GM12874 (cell line): ENCODE data around the gene HOXC13.

Experiments
- TF ChIP-seq, protein P1 (sequence below): IDR thresholded peaks from 2 replicates; pipeline ENCODE4 v1.5.1; 2011; ENCODE audit warnings: low read depth, mild to moderate bottlenecking, control low read depth, low read length, moderate library complexity; ENCODE audit not compliant: insufficient read depth

HOXC13 gene

GRCh38 chr12:53924521-53925405, 13.9 kb upstream of the HOXC13 start:
- TF ChIP-seq, protein P1, sequence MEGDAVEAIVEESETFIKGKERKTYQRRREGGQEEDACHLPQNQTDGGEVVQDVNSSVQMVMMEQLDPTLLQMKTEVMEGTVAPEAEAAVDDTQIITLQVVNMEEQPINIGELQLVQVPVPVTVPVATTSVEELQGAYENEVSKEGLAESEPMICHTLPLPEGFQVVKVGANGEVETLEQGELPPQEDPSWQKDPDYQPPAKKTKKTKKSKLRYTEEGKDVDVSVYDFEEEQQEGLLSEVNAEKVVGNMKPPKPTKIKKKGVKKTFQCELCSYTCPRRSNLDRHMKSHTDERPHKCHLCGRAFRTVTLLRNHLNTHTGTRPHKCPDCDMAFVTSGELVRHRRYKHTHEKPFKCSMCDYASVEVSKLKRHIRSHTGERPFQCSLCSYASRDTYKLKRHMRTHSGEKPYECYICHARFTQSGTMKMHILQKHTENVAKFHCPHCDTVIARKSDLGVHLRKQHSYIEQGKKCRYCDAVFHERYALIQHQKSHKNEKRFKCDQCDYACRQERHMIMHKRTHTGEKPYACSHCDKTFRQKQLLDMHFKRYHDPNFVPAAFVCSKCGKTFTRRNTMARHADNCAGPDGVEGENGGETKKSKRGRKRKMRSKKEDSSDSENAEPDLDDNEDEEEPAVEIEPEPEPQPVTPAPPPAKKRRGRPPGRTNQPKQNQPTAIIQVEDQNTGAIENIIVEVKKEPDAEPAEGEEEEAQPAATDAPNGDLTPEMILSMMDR, result no peak

DNA sequence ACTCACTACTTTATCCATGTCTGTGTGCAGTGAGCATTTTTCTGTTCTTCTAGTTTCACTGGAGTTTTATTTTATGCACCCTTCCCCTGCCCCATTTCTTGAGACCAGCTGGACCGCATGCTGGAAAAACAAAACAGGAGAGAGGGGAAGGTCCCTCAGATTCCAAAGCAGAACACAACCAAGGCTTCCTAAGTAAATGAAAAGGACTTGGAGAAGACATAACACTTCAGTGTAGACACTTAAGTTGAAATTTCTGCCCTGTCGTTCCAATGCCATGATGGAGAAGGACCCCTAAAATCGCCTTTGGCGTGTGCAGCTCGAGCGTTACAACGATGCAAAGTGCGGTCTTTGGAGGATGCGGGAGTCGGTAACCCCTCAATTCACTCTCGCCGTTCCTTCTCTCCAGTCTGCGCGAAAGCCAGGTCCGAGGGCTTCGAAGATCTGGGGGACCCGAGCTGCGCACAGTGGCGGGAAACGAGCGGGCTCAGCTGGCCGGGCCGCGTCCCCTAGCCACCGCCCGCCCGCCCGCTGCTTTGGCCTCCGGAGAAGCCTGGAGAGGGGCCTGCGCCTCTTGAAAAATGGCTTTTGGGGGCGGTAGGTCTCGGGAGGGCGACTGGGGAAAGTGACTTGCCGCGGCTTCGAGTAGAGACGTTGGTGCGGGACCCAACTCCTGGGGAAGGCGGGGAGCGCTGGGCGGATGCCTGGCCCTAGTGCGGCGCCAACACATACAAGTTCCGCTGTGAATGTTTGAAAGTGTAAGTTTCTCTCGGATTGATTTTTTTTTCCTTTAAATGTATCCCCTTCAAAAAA, 11.2 kb upstream of the HOXC13 start:
- TF ChIP-seq, protein P1, result no peak

GRCh38 chr12:53928054-53928835, 10.4 kb upstream of the HOXC13 start:
- TF ChIP-seq, protein P1, result no peak

GRCh38 chr12:53929527-53929926, 9.1 kb upstream of the HOXC13 start:
- TF ChIP-seq, protein P1, result no peak

DNA sequence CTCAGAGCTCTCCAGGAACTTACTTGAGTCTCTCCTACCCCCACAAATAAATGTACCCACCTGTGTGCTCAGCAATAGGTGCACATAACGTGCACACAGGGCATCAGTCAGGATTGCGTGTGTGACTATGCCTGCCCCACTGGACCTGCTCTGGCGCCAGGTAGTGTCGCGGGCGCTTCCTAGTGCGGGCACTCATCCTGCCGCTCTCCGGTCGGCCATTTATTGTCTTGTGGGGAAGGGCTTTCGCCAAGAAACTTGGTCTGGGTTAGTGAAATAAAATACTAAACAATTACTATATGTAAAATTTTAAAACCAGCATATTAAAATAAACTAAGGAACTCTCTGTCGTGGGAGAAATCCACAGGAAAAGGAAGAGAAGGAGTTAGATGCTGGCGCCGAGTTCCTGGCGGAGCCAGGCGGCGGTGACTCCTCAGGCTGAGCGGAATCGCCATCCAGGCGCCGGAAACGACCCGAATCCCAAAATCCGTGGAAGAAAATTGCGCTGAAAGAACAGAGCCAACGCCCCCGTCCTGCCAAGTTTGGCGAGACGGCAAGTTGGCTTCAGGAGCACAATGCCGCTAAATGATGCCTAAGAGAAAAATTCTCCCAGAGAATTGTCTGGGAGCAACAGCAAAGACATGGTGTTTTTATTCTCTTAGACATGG, 7.9 kb upstream of the HOXC13 start:
- TF ChIP-seq, protein P1, result no peak

GRCh38 chr12:53931844-53932581, 6.6 kb upstream of the HOXC13 start:
- TF ChIP-seq, protein P1, result no peak
